ENCODE measurements around the gene JSRP1. TPM values are rescaled to one million over a fixed set of nuclear protein-coding genes. Genes with fewer than 3 reads are reported as not detected.

JSRP1 gene
- total and polyA plus RNA-seq, 10 of the 15 experiments (the other 5 are each of a cell fraction or from before 2014, with no cell fraction given), result 0.41 to 0.91 (median 0.49) TPM; not detected in 7

DNA sequence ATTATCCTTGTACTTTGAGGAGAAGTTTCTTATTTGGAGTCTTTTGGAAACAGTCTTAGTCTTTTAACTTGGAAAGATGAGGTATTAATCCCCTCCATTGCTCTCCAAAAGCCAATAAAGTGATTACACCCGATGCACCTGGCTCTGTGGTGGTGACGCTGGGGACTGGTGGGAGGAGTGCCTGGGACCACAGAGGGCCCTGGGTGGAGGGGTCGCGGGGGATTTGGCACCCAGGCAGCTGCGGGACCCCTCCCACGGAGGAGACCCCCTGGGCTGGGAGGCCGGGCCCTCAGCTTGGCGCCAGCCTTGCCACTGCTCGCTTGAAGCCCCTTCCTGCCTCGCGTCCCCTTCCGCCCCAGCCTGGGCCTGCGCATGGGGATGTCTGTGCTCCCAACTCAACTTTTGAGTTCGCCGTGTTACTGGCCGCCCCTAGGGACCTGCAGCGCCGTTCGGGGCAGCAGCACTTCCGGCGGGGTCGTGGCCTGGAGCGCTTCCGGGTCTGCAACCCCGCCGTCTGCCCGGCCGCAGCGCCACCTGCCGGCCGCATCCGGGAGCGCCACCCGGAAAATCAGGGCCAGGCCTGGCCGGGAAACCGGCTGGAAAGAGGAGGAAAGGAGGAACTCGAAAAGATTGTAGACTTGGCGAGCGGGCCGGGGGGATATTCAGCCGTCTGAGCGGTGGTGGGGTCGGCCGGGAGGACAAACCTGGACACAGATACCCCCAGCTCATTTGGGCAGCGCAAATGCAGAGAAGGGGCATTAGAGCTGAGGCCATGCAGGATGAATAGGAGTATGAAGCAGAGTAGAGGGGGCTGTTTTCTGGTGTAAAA is 17.4 kb upstream of the JSRP1 start (continued):
- TF ChIP-seq, protein P1, sequence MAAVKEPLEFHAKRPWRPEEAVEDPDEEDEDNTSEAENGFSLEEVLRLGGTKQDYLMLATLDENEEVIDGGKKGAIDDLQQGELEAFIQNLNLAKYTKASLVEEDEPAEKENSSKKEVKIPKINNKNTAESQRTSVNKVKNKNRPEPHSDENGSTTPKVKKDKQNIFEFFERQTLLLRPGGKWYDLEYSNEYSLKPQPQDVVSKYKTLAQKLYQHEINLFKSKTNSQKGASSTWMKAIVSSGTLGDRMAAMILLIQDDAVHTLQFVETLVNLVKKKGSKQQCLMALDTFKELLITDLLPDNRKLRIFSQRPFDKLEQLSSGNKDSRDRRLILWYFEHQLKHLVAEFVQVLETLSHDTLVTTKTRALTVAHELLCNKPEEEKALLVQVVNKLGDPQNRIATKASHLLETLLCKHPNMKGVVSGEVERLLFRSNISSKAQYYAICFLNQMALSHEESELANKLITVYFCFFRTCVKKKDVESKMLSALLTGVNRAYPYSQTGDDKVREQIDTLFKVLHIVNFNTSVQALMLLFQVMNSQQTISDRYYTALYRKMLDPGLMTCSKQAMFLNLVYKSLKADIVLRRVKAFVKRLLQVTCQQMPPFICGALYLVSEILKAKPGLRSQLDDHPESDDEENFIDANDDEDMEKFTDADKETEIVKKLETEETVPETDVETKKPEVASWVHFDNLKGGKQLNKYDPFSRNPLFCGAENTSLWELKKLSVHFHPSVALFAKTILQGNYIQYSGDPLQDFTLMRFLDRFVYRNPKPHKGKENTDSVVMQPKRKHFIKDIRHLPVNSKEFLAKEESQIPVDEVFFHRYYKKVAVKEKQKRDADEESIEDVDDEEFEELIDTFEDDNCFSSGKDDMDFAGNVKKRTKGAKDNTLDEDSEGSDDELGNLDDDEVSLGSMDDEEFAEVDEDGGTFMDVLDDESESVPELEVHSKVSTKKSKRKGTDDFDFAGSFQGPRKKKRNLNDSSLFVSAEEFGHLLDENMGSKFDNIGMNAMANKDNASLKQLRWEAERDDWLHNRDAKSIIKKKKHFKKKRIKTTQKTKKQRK (IDR thresholded peaks at IDR 0.05; ENCODE audit: low read depth, low read length), result no peak
- no peak for TF ChIP-seq KLF5 (IDR thresholded peaks at IDR 0.05; ENCODE audit: partially characterized antibody)
- peak; percentile 91 for TF ChIP-seq IKZF1 (conservative IDR thresholded peaks at IDR 0.05)
- no peak; the same call in 1 of the 2 replicates for TF ChIP-seq SMARCA5 (IDR thresholded peaks at IDR 0.05)
- TF ChIP-seq ETV6 (conservative IDR thresholded peaks at IDR 0.05 in 1 of 2, IDR thresholded peaks at IDR 0.05 in 1 of 2; ENCODE audit: borderline replicate concordance in 1 of 2, low read depth in 1 of 2), result peak in 1 of 2 experiments; percentile 58; a peak in 1 of 4 replicates
- peak; percentile 43; the same call in 1 of the 2 replicates for TF ChIP-seq PAX5 (IDR thresholded peaks at IDR 0.05; ENCODE audit: borderline replicate concordance, low read depth, low read length)
- TF ChIP-seq, protein P2, sequence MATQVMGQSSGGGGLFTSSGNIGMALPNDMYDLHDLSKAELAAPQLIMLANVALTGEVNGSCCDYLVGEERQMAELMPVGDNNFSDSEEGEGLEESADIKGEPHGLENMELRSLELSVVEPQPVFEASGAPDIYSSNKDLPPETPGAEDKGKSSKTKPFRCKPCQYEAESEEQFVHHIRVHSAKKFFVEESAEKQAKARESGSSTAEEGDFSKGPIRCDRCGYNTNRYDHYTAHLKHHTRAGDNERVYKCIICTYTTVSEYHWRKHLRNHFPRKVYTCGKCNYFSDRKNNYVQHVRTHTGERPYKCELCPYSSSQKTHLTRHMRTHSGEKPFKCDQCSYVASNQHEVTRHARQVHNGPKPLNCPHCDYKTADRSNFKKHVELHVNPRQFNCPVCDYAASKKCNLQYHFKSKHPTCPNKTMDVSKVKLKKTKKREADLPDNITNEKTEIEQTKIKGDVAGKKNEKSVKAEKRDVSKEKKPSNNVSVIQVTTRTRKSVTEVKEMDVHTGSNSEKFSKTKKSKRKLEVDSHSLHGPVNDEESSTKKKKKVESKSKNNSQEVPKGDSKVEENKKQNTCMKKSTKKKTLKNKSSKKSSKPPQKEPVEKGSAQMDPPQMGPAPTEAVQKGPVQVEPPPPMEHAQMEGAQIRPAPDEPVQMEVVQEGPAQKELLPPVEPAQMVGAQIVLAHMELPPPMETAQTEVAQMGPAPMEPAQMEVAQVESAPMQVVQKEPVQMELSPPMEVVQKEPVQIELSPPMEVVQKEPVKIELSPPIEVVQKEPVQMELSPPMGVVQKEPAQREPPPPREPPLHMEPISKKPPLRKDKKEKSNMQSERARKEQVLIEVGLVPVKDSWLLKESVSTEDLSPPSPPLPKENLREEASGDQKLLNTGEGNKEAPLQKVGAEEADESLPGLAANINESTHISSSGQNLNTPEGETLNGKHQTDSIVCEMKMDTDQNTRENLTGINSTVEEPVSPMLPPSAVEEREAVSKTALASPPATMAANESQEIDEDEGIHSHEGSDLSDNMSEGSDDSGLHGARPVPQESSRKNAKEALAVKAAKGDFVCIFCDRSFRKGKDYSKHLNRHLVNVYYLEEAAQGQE (IDR thresholded peaks at IDR 0.05; ENCODE audit: low read depth, low read length), result no peak
- peak; percentile 62 for TF ChIP-seq RUNX3 (IDR thresholded peaks at IDR 0.05; ENCODE audit: low read length)
- TF ChIP-seq NFXL1 (IDR thresholded peaks at IDR 0.05; ENCODE audit: borderline replicate concordance), result no peak
- TF ChIP-seq HDGF (IDR thresholded peaks at IDR 0.05), result peak; percentile 86
- peak; percentile 79 for TF ChIP-seq SIX5 (IDR thresholded peaks at IDR 0.05; ENCODE audit: low read depth, low read length, severe bottlenecking)
- no peak for TF ChIP-seq NFYB (IDR thresholded peaks at IDR 0.05; ENCODE audit: insufficient read depth, low read depth, low read length)
- TF ChIP-seq MTA3 (IDR thresholded peaks at IDR 0.05; ENCODE audit: borderline replicate concordance, low read length), result peak; percentile 45; the same call in 1 of the 2 replicates
- no peak for TF ChIP-seq BCL11A (IDR thresholded peaks at IDR 0.05; ENCODE audit: low read depth, low read length)
- no peak for TF ChIP-seq SPI1 (IDR thresholded peaks at IDR 0.05; ENCODE audit: borderline replicate concordance, insufficient read depth, low read depth, low read length)
- no peak for TF ChIP-seq CHD4 (IDR thresholded peaks at IDR 0.05)
- TF ChIP-seq BHLHE40 (IDR thresholded peaks at IDR 0.05; ENCODE audit: borderline replicate concordance in 1 of 2, low read depth in 2 of 2, low read length in 1 of 2), result peak; percentile 53 to 73; a peak in 3 of 4 replicates
- TF ChIP-seq, protein P3, sequence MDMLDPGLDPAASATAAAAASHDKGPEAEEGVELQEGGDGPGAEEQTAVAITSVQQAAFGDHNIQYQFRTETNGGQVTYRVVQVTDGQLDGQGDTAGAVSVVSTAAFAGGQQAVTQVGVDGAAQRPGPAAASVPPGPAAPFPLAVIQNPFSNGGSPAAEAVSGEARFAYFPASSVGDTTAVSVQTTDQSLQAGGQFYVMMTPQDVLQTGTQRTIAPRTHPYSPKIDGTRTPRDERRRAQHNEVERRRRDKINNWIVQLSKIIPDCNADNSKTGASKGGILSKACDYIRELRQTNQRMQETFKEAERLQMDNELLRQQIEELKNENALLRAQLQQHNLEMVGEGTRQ (IDR thresholded peaks at IDR 0.05; ENCODE audit: borderline replicate concordance, low read depth, low read length), result no peak
- no peak for TF ChIP-seq IRF4 (IDR thresholded peaks at IDR 0.05; ENCODE audit: low read depth, low read length)
- TF ChIP-seq SUZ12 (IDR thresholded peaks at IDR 0.05; ENCODE audit: unreplicated experiment), result no peak
- no peak for TF ChIP-seq NR2C2 (IDR thresholded peaks at IDR 0.05; ENCODE audit: borderline replicate concordance, control insufficient read depth, insufficient read length, low read depth)
- TF ChIP-seq SREBF2 (IDR thresholded peaks at IDR 0.05; ENCODE audit: low read length), result 0 out of 2 replicates have a peak, but pooled peaks have one; percentile 31
- TF ChIP-seq BMI1 (IDR thresholded peaks at IDR 0.05; ENCODE audit: borderline replicate concordance), result no peak

All from GM12878 (cell line).